GM12878 (cell line): ENCODE results near the gene CTXND1. TPM values are rescaled to one million over a fixed set of nuclear protein-coding genes. Genes with fewer than 3 reads are reported as not detected.

ENCODE experiments used
- ATAC-seq: fragments of 200-7000 bp; cut with Tn5 transposase; 3 replicates; pipeline ENCODE4 v1.9.1; 2020; ENCODE audit warnings: mild to moderate bottlenecking, moderate library complexity
- BruUV-seq: library from RNA; stranded (reverse); fragments of 400-500 nt; replicated peaks from 2 replicates; lab custom pipeline; 2021; lab: Mats Ljungman, UMichigan
- CTCF ChIA-PET: fragments of 300-600 bp; sonication (Branson Sonifier 250); formaldehyde crosslinking; extraction: SDS; loops from one replicate; lab custom pipeline; 2021; ENCODE audit warnings: inconsistent platforms; lab: Yijun Ruan, JAX
- POLR2A ChIA-PET: fragments of 350-600 bp; formaldehyde crosslinking; extraction: SDS; loops from one replicate; lab custom pipeline; 2021; ENCODE audit warnings: inconsistent platforms; lab: Charles Lee
- RAD21 ChIA-PET: fragments of 300-600 bp; sonication (Branson Sonifier 250); formaldehyde crosslinking; loops from one replicate; lab custom pipeline; 2023; ENCODE audit warnings: antibody characterized with exemption; ENCODE audit not compliant: unreplicated experiment; lab: Charles Lee
- SMC1A ChIA-PET: fragments of 300-600 bp; sonication (Branson Sonifier 250); formaldehyde crosslinking; loops from one replicate; lab custom pipeline; 2023; ENCODE audit not compliant: unreplicated experiment, uncharacterized antibody; lab: Charles Lee
- DNase-seq: peaks from one replicate; pipeline ENCODE4 v3.0.0-alpha.2; 2011; ENCODE audit warnings: low read depth, low spot score
- FAIRE-seq: peaks from 3 replicates; lab custom pipeline; 2011; peaks lifted over from hg19 to GRCh38; lab: Jason Lieb, UNC
- H2AFZ ChIP-seq: 2 replicates; pipeline ENCODE4 v1.6.0; 2011; ENCODE audit warnings: low read depth, low read length, control low read depth; ENCODE audit not compliant: control insufficient read depth
- H3K27ac ChIP-seq: 2 replicates; pipeline ENCODE4 v1.5.1; 2011; ENCODE audit warnings: control low read depth; ENCODE audit not compliant: control insufficient read depth, insufficient read depth
- H3K27me3 ChIP-seq, 2 experiments: replicated peaks in 1 of 2; 2 replicates each; pipeline versions ENCODE4 v1.6.0 to v1.6.1; 2011; ENCODE audit warnings: low read length in 1 of 2; ENCODE audit not compliant: control insufficient read depth in 2 of 2, insufficient read depth in 2 of 2
- H3K36me3 ChIP-seq, 2 experiments: 2 replicates each; pipeline ENCODE4 v1.5.1; 2011; ENCODE audit warnings: low read length in 1 of 2; ENCODE audit not compliant: control insufficient read depth in 2 of 2, insufficient read depth in 2 of 2
- H3K4me1 ChIP-seq: 2 replicates; pipeline ENCODE4 v1.6.1; 2011; ENCODE audit warnings: mild to moderate bottlenecking, low read length, moderate library complexity, mixed read lengths; ENCODE audit not compliant: control insufficient read depth, insufficient read depth
- H3K4me2 ChIP-seq: 2 replicates; pipeline ENCODE4 v1.6.0; 2011; ENCODE audit warnings: control low read depth; ENCODE audit not compliant: control insufficient read depth, insufficient read depth
- H3K4me3 ChIP-seq: fragments of 200-600 bp; sonication (generic); 2 replicates; pipeline ENCODE4 v1.5.1; 2016
- H3K79me2 ChIP-seq: 2 replicates; pipeline ENCODE4 v1.6.0; 2011; ENCODE audit warnings: low read length; ENCODE audit not compliant: control insufficient read depth, insufficient read depth
- H3K9ac ChIP-seq: 2 replicates; pipeline ENCODE4 v1.8.0; 2011; ENCODE audit warnings: low read length, control low read depth, mixed read lengths; ENCODE audit not compliant: control insufficient read depth, insufficient read depth
- H3K9me3 ChIP-seq: replicated peaks from 3 replicates; pipeline ENCODE4 v1.5.1; 2011; ENCODE audit warnings: mild to moderate bottlenecking, low read length; ENCODE audit not compliant: control insufficient read depth, insufficient read depth
- H4K20me1 ChIP-seq: 2 replicates; pipeline ENCODE4 v1.6.0; 2011; ENCODE audit not compliant: control insufficient read depth, insufficient read depth
- BMI1 ChIP-seq: fragments of 450-650 bp; IDR thresholded peaks from 2 replicates; pipeline ENCODE4 v1.6.1; 2016; ENCODE audit warnings: mild to moderate bottlenecking, moderate library complexity, borderline replicate concordance
- CBX5 ChIP-seq: sonication (generic); IDR thresholded peaks from 2 replicates; pipeline ENCODE4 v1.6.1; 2016; ENCODE audit warnings: low read depth, moderate library complexity, mild to moderate bottlenecking, inconsistent platforms
- CREB1 ChIP-seq: IDR thresholded peaks from 2 replicates; pipeline ENCODE4 v1.6.1; 2012; ENCODE audit warnings: low read depth, mild to moderate bottlenecking, inconsistent platforms
- IRF4 ChIP-seq: IDR thresholded peaks from 2 replicates; pipeline ENCODE4 v1.6.1; 2011; ENCODE audit warnings: low read depth, low read length
- SMC3 ChIP-seq: IDR thresholded peaks from 2 replicates; pipeline ENCODE4 v1.6.1; 2011; ENCODE audit warnings: low read length, improper control_type of control experiment, borderline replicate concordance
- WGBS: methylation state at CpG from one replicate; pipeline ENCODE4 v1.1.6; 2016; ENCODE audit warnings: low lambda C conversion rate; ENCODE audit not compliant: insufficient replicate concordance, insufficient coverage; ENCODE audit errors: missing lambda C conversion rate; 5-methylcytosine and 5-hydroxymethylcytosine counted together
- in situ Hi-C: fragments of 300-500 bp; cut with MboI; formaldehyde crosslinking; loops from 9 replicates; pipeline ENCODE4 v1.14.3; 2018; ENCODE audit warnings: mixed read lengths
- intact Hi-C: fragments of 100-400 bp; cut with micrococcal nuclease; formaldehyde crosslinking; loops from one replicate; pipeline ENCODE4 v1.14.2; 2022; ENCODE audit not compliant: unreplicated experiment
- polyA plus RNA-seq, 11 experiments: library from polyadenylated mRNA; depleted of rRNA in 4 of 11; unstranded in 6 of 11; stranded (reverse) in 5 of 11; fragments of >200 nt; fragmentation: Nextera tagmentation in 4 of 11; fragmentation: Illumina TruSeq in 1 of 11; extraction: Ambion mirVana in 4 of 11; extraction: Trizol in 1 of 11; gene quantifications; 1 replicate in 1 of 11; 2 replicates in 10 of 11; pipeline versions ENCODE4 v1.2.1 to v1.2.3, GENCODE V29; 2011 to 2016; ENCODE audit warnings: inconsistent platforms in 2 of 11, missing spikeins in 2 of 11, low read depth in 1 of 11
- total RNA-seq, 4 experiments: library from RNA; depleted of rRNA in 3 of 4; stranded (reverse); fragments of >200 nt in 3 of 4; fragmentation: Illumina TruSeq in 1 of 4; extraction: Trizol in 1 of 4; gene quantifications; 2 replicates each; pipeline versions ENCODE4 v1.2.1 to v1.2.3, GENCODE V29; 2013 to 2021

The CTXND1 gene
- total and polyA plus RNA-seq, 10 of the 15 experiments (the other 5 are each of a cell fraction or from before 2014, with no cell fraction given): under 0.01 to 0.03 (median 0.02) TPM; not detected in 7

GRCh38 chr15:80203361-80203885, 48.6 kb downstream of the CTXND1 start:
- BruUV-seq: no TSS peak
- H3K36me3 ChIP-seq: no peaks in the 10 kb centered on the region
- H3K27me3 ChIP-seq: no peaks in the 10 kb centered on the region
- no peaks in the 10 kb centered on the region for H4K20me1 ChIP-seq
- H3K4me2 ChIP-seq: no peak overlapping the region
- no peaks in the 10 kb centered on the region for H3K79me2 ChIP-seq
- RAD21 ChIA-PET: no interaction called here
- in situ Hi-C loops (no loop called here), intact Hi-C loops (no loop called here)
- 16% methylated on average over 10 of the region's 10 CpGs for WGBS
- H3K4me3 ChIP-seq: no peak overlapping the region
- no peaks in the 10 kb centered on the region for H3K9me3 ChIP-seq
- no peaks in the 10 kb centered on the region for H3K4me1 ChIP-seq
- TF ChIP-seq SMC3 (no peak), CBX5 (no peak)
- ATAC-seq (peak; percentile 36; the same call in 2 of the 3 replicates), FAIRE-seq (no peak), DNase-seq (no peak)
- CTCF ChIA-PET: interaction anchor here (1.0 to 1.7 kb wide), 2 partner anchors 37 to 41 kb away, joined by 3 read pairs; no protein-coding TSS in a partner anchor
- H3K9ac ChIP-seq: no peak overlapping the region
- POLR2A ChIA-PET: no interaction called here
- no peak overlapping the region for H2AFZ ChIP-seq
- SMC1A ChIA-PET: interaction anchor here (0.7 to 1.5 kb wide), 2 partner anchors 9 to 51 kb away, joined by 3 read pairs; no protein-coding TSS in a partner anchor
- no peak overlapping the region for H3K27ac ChIP-seq

GRCh38 chr15:80202641-80203360, 49.2 kb downstream of the CTXND1 start:
- no peaks in the 10 kb centered on the region for H4K20me1 ChIP-seq
- ATAC-seq (no peak; the same call in 2 of the 3 replicates), FAIRE-seq (no peak), DNase-seq (no peak)
- H3K9me3 ChIP-seq: no peaks in the 10 kb centered on the region
- H3K27ac ChIP-seq: no peak overlapping the region
- H3K36me3 ChIP-seq: no peaks in the 10 kb centered on the region
- RAD21 ChIA-PET: no interaction called here
- H3K4me2 ChIP-seq: no peak overlapping the region
- no peaks in the 10 kb centered on the region for H3K27me3 ChIP-seq
- H3K4me1 ChIP-seq: no peaks in the 10 kb centered on the region
- WGBS: 15% methylated on average over 9 of the region's 9 CpGs
- CTCF ChIA-PET: interaction anchor here (1.0 to 1.7 kb wide), 2 partner anchors 38 to 42 kb away, joined by 3 read pairs; no protein-coding TSS in a partner anchor
- intact Hi-C loops: no loop called here
- H3K79me2 ChIP-seq: no peaks in the 10 kb centered on the region
- no peak overlapping the region for H3K9ac ChIP-seq
- H3K4me3 ChIP-seq: no peak overlapping the region
- H2AFZ ChIP-seq: no peak overlapping the region
- POLR2A ChIA-PET: no interaction called here
- TF ChIP-seq CREB1 (no peak), BMI1 (no peak), IRF4 (no peak)
- TF ChIP-seq, all 136 proteins: peak for 0
- in situ Hi-C loops: no loop called here
- BruUV-seq: no TSS peak
- SMC1A ChIA-PET: interaction anchor here (1.5 kb wide), 1 partner anchor 9 kb away, joined by 3 read pairs; no protein-coding TSS in a partner anchor
